Endometrial microvascular endothelial cells (primary cell): ENCODE results near the gene TBKBP1. TPM values are rescaled to one million over a fixed set of nuclear protein-coding genes. Genes with fewer than 3 reads are reported as not detected.

Experiments
- in situ Hi-C: cut with HindIII; loops from 2 replicates; pipeline ENCODE4 v1.10.0; 2017; ENCODE audit warnings: low sequenced_read_pairs, low pct_unique_long_range_greater_than_20kb; ENCODE audit errors: inconsistent ontology term
- total RNA-seq: library from RNA; depleted of rRNA; stranded (reverse); fragments of >200 nt; gene quantifications from one replicate; pipeline ENCODE4 v1.2.3, GENCODE V29; 2015; ENCODE audit errors: inconsistent ontology term

The TBKBP1 gene
- total RNA-seq, 1 donor from 2014 or later: 39.1 TPM

DNA sequence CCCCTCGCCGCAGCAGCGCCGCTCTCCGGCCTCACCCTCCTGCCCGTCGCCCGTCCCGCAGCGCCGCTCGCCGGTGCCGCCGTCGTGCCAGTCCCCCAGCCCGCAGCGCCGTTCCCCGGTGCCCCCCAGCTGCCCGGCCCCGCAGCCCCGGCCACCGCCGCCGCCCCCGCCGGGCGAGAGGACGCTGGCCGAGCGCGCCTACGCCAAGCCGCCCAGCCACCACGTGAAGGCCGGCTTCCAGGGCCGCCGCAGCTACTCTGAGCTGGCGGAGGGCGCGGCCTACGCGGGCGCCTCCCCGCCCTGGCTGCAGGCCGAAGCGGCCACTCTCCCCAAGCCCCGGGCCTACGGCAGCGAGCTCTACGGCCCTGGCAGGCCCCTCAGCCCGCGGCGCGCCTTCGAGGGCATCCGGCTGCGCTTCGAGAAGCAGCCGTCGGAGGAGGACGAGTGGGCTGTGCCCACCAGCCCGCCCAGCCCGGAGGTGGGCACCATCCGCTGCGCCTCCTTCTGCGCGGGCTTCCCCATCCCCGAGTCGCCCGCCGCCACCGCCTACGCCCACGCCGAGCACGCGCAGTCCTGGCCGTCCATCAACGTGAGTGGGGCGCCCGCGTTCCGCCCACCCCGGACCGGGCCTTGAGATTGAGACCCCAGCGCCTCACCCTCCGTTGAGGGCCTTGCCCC, 15.0 kb downstream of the TBKBP1 start:
- in situ Hi-C loops: no loop called here

GRCh38 chr17:47709594-47709993, 15.6 kb downstream of the TBKBP1 start:
- in situ Hi-C loops: no loop called here

DNA sequence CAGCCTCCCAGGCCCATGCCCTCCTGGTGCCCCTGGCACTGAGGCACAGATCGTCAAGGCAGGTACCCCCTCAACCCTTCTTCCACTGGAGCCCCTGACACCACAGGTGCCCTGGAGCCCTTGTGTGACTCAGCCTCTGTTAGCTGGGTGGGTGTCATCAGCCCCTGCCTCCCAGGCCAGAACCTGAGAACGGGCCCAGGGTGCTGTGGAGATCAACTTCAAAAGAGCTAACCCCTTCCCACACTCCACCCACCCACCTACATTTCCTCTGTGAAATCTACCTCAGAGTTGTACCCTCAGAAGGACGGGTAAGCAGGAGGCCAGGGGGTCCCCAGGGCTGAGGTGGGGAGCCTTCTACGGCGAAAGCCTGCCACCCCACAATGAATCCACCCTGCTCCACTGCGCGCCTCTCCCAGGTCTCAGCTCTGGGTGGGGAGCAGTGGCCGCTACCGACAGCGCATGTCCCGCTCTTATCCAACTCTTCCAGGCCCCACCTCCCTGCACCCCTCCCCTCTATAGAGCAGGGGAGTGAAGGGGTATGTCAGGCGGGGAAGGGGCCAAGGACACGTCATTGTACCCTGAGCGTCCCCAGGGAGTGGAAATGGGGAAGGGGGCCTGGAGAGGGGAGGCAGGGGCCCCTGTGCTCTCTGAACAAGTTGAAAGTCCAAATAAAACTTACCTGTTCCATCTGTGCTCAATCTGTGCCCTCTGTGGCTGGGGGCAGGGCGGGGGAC, 17.6 kb downstream of the TBKBP1 start:
- in situ Hi-C loops: no loop called here

GRCh38 chr17:47712330-47713023, 18.5 kb downstream of the TBKBP1 start:
- in situ Hi-C loops: no loop called here

DNA sequence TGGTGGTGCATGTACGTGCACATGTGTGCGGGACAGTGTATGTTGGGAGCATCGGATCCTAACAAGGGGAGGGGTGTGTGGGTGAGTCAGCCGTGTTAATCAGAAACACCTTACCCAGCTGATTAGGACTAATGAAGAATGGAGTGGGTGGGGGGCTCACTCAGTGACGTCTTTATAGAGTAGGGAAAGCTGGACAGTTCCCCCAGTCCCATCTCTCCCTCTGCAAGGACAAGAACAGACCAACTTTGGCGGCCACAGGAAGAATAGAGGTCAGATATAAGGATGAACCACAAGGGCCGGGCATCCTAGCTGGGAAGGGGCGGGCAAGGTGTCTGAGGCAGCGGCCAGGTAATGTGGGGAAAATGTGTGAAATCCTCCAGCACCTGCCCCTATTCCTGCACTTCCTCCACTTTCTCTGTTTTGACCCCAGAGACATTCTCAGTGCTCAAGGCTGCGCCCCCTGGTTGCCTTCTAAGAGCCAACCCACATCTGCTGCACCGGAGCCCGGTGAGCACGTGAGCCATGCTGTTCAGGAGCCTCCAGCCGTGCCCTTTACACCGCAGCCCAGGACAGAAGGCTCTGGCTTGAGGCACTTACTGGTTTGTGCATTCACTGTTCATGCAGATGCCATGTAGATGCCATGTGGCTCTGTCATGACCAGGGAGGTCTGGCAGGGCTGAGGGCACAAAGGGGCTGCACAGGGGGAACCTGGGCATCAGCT, 20.2 kb downstream of the TBKBP1 start:
- in situ Hi-C loops: no loop called here

DNA sequence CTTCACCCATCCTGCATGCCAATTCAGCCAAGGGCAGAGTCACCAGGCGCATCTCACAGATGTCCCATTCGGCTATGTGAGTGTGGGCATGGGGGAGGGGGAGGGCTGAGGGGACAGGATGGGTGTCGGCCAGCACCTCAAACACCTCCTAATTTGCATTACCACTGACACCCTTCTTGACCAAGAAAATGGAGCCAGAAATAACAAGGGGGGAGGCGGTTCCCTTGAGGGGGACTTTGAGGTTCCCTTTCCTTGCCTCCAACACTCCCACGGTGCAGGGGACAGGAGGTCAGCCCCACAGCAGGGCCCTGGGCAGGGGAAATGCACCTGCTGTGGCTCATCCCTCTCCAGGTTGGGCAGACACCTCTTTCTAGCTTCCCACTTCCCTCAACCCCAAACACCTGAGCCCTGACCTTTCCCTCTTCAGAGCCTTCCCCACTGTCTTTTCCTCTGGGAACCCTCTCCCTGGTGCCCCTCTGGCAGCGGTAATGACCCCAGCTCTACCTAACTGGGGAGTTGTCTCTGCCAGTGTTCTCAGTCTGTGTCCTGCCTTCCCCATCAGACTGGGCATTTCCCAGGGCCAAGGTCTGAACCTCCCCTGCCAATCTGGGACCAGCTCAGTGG, 20.9 kb downstream of the TBKBP1 start:
- in situ Hi-C loops: no loop called here

GRCh38 chr17:47715669-47716325, 21.8 kb downstream of the TBKBP1 start:
- in situ Hi-C loops: no loop called here

GRCh38 chr17:47716375-47716774, 22.4 kb downstream of the TBKBP1 start:
- in situ Hi-C loops: no loop called here

DNA sequence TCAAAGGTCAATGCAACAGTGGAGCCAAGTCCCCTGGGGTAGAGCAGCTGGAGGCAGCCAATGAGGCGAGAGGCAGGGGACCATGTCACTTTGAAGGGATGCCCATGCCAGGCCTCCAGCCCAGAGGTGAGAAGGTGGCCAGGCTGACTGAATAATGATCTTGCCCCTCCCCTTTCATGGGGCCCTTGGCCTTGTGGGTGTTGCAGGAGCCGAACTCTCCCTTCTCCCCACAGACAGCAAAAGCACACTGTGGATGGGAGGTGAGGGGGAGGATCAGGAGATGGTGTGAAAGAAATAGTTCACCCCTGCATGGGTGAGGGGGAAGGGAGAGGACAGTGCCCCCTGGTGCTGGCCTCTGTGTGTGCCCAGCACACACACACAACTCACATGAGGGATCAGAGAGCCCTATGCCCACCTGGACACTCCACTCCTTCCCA, 23.3 kb downstream of the TBKBP1 start:
- in situ Hi-C loops: no loop called here

DNA sequence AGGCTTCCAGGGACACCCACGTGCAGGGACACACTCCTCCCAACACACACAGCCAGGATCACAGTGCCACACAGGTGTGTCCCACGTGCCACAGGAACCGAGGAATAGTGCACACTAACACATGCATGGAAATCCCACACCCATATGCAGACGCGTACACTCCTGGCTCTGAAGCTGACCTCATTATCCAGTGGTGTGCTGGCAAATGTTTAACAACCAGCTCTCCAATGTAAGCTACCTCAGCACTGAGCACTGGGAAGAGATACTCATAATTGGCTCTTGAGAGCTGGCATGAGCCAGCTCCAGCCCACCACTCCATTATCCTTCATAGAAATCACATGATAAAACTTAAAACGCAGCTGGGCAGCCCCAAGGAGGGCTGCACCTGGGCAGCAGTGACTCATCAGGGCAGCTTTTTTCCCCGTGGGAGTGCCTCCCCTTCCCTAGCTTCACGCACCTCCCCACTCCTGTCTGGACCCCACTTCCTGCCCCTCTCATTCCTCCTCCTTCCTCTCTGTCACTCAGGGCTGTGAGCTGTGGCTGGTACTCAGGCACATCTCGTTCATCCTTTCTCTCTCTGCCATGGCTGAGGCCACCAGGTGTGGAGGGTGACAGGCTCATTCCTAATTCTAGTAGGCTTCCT, 24.1 kb downstream of the TBKBP1 start:
- in situ Hi-C loops: no loop called here

DNA sequence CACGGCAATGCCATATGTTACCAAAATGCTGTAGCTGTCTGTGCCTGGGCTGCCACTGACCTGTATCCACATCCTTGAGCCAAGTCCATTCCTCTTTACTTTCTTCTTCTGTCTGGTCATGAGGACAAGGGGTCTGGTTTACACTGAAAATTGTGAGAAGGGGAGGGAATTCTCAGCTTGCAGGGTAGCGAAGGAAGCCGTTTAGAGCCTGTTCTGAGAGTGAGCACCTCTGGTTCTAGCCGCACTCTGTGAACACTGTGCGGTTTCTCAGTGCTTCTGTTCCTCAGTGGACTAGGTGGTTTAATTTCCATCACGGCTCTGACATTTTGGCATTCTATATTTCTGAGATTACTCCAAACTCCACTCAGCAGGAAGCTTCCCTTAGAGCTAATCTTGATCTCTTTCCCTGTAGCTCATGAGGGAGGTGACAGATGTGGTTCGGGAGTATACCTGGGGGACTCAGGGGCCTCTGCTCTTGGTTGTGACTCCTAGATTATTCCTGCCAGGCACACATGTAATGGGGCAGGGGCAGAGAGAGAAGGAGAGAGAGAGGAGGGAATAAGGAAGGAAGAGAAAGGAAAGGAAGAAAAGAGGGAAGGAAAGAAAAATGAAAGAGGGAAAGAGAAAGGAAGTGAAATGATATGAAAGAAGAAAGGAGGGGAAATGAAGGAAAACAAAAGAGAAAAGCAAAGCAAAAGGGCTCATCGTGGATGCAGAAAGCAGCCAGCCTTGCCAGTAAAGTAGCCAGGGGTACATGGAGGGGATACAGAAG, 24.9 kb downstream of the TBKBP1 start:
- in situ Hi-C loops: no loop called here

DNA sequence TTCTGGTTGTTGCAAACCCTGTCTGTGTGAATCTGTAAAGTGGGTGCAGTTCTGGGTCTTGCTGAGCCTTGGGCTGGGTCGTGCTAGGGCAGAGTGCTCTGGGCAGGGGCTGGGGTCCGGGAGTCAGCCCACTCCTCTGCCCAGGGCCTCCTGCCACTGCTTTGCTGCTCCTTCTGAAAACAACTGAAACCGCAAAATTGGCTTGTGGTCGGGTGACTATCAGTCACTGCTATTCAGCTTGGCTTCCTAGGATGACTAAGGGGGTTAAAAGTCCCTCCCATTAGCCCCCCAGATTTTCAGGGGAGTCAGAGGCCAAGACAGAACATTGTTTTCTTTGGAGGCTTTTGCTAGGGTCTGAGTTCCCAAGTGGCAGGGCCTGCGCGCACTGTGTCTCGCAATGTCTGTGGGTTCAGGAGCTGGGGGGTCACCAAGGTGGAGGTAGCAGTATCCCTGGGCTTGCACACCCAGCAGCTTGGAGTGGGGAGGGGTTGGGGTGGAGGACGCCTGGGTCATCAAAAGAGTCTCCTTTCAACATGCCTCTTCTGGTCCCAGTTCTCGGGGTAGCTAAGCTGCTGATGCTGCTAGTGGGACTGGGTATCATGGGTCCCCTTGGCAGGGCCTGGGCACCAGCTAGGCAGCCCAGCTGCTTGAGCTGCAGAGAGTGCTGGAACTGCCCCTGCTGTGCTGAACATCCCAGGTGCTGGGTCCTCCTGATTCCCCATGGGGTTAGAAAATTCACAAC, 25.6 kb downstream of the TBKBP1 start:
- in situ Hi-C loops: no loop called here

- in situ Hi-C loops: no loop called here
Measured at GRCh38 chr17:47720196-47720595, 26.2 kb downstream of the TBKBP1 start.

DNA sequence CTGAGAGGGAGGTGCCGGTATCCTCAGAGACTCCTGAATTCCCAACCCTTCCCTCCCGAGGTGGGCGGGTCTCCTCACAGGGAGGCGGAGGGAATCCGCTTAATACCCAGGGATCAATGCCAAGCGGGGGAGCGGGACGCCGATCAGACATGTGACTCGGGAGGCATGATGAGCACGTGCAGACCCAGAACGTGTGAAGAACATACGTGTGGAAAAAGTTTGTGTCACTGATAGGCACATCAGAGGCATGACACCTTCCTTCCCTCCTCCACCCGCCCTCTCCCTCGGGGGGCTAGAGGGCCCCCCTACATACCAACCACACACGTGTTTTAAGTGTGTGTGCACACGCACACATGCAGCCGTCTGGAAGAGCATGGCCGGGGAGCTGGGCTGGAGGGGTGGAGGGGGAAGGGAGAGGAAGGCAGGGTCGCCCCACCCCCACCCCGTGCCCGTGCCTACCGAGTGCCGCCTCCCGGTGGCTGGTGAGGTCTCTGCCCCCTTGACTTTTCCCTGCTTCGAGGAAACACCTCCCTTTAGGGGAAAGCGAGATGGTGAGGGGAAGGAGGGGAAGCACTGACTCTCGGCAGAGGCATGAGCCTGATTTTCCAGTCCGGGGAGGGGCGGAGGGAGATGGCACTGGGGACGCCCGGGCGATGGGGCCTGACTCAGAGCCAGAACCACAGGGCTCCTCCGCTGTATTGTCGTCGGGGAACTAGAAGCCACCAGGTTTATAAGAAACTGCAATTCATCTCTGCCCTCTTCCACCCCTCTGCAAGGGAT, 27.0 kb downstream of the TBKBP1 start:
- in situ Hi-C loops: no loop called here

DNA sequence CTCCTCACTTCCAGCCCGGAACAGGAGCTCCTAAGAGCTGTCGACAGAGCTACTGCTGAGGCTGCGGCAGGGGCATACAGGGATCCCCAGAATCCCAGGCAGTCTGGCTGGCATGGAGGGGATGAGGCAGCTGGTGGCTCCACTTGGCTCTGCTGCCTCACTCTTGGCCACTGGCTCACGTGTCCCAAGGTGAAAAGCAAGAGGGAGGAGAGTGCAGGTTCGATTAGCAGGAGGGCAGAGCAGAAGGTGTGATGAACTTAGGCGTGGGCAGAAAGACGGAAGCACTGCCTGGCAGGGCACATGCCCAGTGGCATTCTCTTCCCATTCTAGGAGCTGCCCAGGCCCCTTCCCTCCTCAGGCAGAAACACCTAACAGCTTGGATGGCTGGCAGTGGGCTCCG, 27.8 kb downstream of the TBKBP1 start:
- in situ Hi-C loops: no loop called here

- in situ Hi-C loops: no loop called here
Measured at GRCh38 chr17:47724705-47725104, 30.7 kb downstream of the TBKBP1 start.
